HepG2 (cell line): Measurements from ENCODE around the gene WDR83. TPM values are rescaled to one million over a fixed set of nuclear protein-coding genes. Genes with fewer than 3 reads are reported as not detected.

ENCODE experiments used
- CENPX ChIP-seq: sonication (generic); formaldehyde crosslinking; IDR thresholded peaks from 2 replicates; pipeline ENCODE4 v1.9.0; 2021; ENCODE audit warnings: mild to moderate bottlenecking, missing genetic modification reagents, moderate library complexity
- KLF12 ChIP-seq: sonication (generic); formaldehyde crosslinking; IDR thresholded peaks from 2 replicates; pipeline ENCODE4 v1.4.0; 2020; ENCODE audit warnings: missing genetic modification reagents, borderline replicate concordance
- PITX1 ChIP-seq: sonication (generic); formaldehyde crosslinking; IDR thresholded peaks from 2 replicates; pipeline ENCODE4 v1.5.1; 2020; ENCODE audit warnings: mild to moderate bottlenecking, missing genetic modification reagents
- SIN3A ChIP-seq: IDR thresholded peaks from 2 replicates; pipeline ENCODE4 v1.6.1; 2011; ENCODE audit warnings: low read depth, mild to moderate bottlenecking, control low read depth, low read length, borderline replicate concordance
- SP1 ChIP-seq, 2 experiments: fragments of 450-650 bp in 1 of 2; sonication (generic) in 1 of 2; formaldehyde crosslinking in 1 of 2; IDR thresholded peaks; 2 replicates each; pipeline versions ENCODE4 v1.4.0 to v1.6.1; 2016 to 2020; ENCODE audit warnings: missing genetic modification reagents in 1 of 2
- TBX3 ChIP-seq: fragments of 450-650 bp; IDR thresholded peaks from 2 replicates; pipeline ENCODE4 v1.6.1; 2017; ENCODE audit warnings: antibody characterized with exemption, mild to moderate bottlenecking, inconsistent platforms, borderline replicate concordance
- THAP11 ChIP-seq: IDR thresholded peaks from 2 replicates; pipeline ENCODE4 v1.6.1; 2016; ENCODE audit warnings: missing biosample characterization, missing genetic modification reagents
- ZBTB7A ChIP-seq: sonication (generic); formaldehyde crosslinking; IDR thresholded peaks from 2 replicates; pipeline ENCODE4 v1.8.0; 2022; ENCODE audit warnings: mild to moderate bottlenecking, missing genetic modification reagents
- ZNF30 ChIP-seq: sonication (generic); formaldehyde crosslinking; IDR thresholded peaks from 2 replicates; pipeline ENCODE4 v1.5.0; 2020; ENCODE audit warnings: mild to moderate bottlenecking, missing genetic modification reagents
- ZNF629 ChIP-seq: sonication (generic); formaldehyde crosslinking; conservative IDR thresholded peaks from 2 replicates; pipeline ENCODE4 v1.5.0; 2020; ENCODE audit warnings: missing genetic modification reagents
- ZZZ3 ChIP-seq: sonication (generic); formaldehyde crosslinking; IDR thresholded peaks from 2 replicates; pipeline ENCODE4 v1.4.0; 2020; ENCODE audit warnings: missing genetic modification reagents, mild to moderate bottlenecking, borderline replicate concordance
- polyA plus RNA-seq, 8 experiments: library from polyadenylated mRNA; depleted of rRNA in 3 of 8; stranded (reverse) in 7 of 8; unstranded in 1 of 8; fragments of >200 nt; fragmentation: Illumina TruSeq in 4 of 8; extraction: Trizol in 4 of 8; gene quantifications; 2 replicates each; pipeline versions ENCODE4 v1.2.1 to v1.2.3, GENCODE V29; 2011 to 2016; ENCODE audit warnings: low read depth in 4 of 8, missing spikeins in 1 of 8, mixed read lengths in 1 of 8; ENCODE audit not compliant: insufficient read depth in 1 of 8
- total RNA-seq, 5 experiments: library from RNA; depleted of rRNA; stranded (reverse); fragments of >200 nt; fragmentation: Illumina TruSeq; extraction: Trizol; gene quantifications; 2 replicates each; pipeline ENCODE4 v1.2.3, GENCODE V29; 2016; ENCODE audit warnings: low read depth in 1 of 5
- TF ChIP-seq, protein P1 (sequence below): sonication (generic); formaldehyde crosslinking; IDR thresholded peaks from 2 replicates; pipeline ENCODE4 v1.8.0; 2022; ENCODE audit warnings: missing genetic modification reagents, mild to moderate bottlenecking, inconsistent platforms, borderline replicate concordance
- TF ChIP-seq, protein P2 (sequence below): sonication (generic); formaldehyde crosslinking; IDR thresholded peaks from 2 replicates; pipeline ENCODE4 v1.9.0; 2021; ENCODE audit warnings: missing genetic modification reagents, borderline replicate concordance
- TF ChIP-seq, protein P3 (sequence below): sonication (generic); formaldehyde crosslinking; IDR thresholded peaks from one replicate; pipeline ENCODE4 v1.5.1; 2020; ENCODE audit warnings: mild to moderate bottlenecking, missing genetic modification reagents; ENCODE audit errors: not compliant biosample characterization
- TF ChIP-seq, protein P4 (sequence below): sonication (generic); formaldehyde crosslinking; IDR thresholded peaks from 2 replicates; pipeline ENCODE4 v1.4.0; 2020; ENCODE audit warnings: mild to moderate bottlenecking, missing genetic modification reagents

The WDR83 gene
- total and polyA plus RNA-seq, 2 of the 13 experiments (the other 11 are each of a cell fraction or from before 2014, with no cell fraction given), result 4.5 to 10.7 TPM

DNA sequence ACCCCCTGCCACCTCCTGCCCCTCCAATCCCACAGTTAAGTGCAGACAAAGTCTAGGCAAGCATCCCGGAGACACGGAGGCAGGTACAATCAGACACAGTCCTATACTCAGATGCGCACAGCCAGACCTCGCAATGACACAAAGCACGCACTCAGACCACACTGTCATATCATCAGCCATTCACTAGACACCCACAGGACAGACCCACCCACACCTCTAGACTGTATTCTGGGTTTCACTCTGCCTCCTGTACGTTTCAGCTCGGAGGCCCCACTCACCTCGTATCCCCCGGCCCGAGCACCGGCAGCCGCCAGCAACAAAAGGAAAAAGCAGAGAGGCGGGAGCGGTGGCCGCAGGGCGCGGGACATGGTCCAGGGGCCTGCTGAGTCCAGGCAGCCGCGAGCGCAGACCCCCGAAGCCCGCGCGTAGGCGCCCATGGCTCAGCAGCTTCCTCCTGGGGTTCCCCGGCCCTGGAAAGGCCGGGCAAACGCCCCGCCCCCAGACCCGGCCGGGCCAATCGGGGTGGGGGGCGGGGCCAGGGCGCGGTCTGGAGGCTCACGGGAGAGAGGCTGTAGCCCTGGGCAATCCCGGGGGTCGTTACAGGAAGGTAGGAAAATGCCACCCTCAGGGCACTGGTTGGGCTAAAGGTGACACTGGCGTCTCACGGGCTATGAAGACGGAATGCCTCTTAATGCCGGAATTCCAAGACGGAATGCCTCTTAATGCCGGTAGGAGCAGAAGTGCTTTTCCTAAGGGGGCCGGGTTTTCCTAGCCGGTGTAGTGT, at the start of gene WDR83, which contains the start of gene MAN2B1 (continued):
- TF ChIP-seq ZNF629 (CRISPR knock-in tag) (no peak), ZNF30 (CRISPR knock-in tag) (no peak), THAP11 (peak; percentile 44), KLF12 (CRISPR knock-in tag) (0 out of 2 replicates have a peak, but pooled peaks have one; percentile 70), SP1 (IDR thresholded peaks at IDR 0.05) (no peak), SP1 (CRISPR knock-in tag; IDR thresholded peaks at IDR 0.05) (peak; percentile 73), TBX3 (no peak), SIN3A (peak; percentile 80; the same call in 1 of the 2 replicates), PITX1 (CRISPR knock-in tag) (no peak), CENPX (CRISPR knock-in tag) (no peak), ZBTB7A (CRISPR knock-in tag) (peak; percentile 26; the same call in 1 of the 2 replicates), ZZZ3 (no peak)
- TF ChIP-seq, protein P1, sequence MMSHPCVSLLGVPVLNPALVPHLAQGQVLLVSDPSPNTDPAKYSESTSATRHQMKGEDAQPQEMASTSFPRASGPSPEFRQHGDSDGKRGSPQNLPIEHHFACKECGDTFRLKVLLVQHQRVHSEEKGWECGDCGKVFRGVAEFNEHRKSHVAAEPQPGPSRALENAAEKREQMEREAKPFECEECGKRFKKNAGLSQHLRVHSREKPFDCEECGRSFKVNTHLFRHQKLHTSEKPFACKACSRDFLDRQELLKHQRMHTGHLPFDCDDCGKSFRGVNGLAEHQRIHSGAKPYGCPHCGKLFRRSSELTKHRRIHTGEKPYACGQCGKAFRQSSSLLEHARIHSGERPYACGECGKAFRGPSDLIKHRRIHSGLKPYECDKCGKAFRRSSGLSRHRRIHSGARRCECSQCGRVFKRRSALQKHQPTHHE (CRISPR knock-in tag), result 0 out of 2 replicates have a peak, but pooled peaks have one; percentile 39
- TF ChIP-seq, protein P2, sequence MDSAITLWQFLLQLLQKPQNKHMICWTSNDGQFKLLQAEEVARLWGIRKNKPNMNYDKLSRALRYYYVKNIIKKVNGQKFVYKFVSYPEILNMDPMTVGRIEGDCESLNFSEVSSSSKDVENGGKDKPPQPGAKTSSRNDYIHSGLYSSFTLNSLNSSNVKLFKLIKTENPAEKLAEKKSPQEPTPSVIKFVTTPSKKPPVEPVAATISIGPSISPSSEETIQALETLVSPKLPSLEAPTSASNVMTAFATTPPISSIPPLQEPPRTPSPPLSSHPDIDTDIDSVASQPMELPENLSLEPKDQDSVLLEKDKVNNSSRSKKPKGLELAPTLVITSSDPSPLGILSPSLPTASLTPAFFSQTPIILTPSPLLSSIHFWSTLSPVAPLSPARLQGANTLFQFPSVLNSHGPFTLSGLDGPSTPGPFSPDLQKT (CRISPR knock-in tag), result no peak
- TF ChIP-seq, protein P3, sequence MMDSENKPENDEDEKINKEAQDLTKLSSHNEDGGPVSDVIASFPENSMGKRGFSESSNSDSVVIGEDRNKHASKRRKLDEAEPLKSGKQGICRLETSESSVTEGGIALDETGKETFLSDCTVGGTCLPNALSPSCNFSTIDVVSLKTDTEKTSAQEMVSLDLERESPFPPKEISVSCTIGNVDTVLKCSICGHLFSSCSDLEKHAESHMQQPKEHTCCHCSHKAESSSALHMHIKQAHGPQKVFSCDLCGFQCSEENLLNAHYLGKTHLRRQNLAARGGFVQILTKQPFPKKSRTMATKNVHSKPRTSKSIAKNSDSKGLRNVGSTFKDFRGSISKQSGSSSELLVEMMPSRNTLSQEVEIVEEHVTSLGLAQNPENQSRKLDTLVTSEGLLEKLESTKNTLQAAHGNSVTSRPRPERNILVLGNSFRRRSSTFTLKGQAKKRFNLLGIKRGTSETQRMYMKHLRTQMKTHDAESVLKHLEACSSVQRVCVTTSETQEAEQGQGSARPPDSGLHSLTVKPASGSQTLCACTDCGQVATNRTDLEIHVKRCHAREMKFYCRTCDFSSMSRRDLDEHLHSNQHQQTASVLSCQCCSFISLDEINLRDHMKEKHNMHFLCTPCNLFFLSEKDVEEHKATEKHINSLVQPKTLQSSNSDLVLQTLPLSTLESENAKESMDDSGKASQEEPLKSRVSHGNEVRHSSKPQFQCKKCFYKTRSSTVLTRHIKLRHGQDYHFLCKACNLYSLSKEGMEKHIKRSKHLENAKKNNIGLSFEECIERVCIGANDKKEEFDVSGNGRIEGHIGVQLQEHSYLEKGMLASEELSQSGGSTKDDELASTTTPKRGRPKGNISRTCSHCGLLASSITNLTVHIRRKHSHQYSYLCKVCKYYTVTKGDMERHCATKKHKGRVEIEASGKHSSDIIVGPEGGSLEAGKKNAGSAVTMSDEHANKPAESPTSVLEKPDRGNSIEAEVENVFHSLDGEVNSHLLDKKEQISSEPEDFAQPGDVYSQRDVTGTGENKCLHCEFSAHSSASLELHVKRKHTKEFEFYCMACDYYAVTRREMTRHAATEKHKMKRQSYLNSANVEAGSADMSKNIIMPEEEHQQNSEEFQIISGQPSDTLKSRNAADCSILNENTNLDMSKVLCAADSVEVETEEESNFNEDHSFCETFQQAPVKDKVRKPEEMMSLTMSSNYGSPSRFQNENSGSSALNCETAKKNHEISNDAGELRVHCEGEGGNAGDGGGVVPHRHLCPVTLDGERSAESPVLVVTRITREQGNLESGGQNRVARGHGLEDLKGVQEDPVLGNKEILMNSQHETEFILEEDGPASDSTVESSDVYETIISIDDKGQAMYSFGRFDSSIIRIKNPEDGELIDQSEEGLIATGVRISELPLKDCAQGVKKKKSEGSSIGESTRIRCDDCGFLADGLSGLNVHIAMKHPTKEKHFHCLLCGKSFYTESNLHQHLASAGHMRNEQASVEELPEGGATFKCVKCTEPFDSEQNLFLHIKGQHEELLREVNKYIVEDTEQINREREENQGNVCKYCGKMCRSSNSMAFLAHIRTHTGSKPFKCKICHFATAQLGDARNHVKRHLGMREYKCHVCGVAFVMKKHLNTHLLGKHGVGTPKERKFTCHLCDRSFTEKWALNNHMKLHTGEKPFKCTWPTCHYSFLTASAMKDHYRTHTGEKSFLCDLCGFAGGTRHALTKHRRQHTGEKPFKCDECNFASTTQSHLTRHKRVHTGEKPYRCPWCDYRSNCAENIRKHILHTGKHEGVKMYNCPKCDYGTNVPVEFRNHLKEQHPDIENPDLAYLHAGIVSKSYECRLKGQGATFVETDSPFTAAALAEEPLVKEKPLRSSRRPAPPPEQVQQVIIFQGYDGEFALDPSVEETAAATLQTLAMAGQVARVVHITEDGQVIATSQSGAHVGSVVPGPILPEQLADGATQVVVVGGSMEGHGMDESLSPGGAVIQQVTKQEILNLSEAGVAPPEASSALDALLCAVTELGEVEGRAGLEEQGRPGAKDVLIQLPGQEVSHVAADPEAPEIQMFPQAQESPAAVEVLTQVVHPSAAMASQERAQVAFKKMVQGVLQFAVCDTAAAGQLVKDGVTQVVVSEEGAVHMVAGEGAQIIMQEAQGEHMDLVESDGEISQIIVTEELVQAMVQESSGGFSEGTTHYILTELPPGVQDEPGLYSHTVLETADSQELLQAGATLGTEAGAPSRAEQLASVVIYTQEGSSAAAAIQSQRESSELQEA (CRISPR knock-in tag), result peak; percentile 25
- TF ChIP-seq, protein P4, sequence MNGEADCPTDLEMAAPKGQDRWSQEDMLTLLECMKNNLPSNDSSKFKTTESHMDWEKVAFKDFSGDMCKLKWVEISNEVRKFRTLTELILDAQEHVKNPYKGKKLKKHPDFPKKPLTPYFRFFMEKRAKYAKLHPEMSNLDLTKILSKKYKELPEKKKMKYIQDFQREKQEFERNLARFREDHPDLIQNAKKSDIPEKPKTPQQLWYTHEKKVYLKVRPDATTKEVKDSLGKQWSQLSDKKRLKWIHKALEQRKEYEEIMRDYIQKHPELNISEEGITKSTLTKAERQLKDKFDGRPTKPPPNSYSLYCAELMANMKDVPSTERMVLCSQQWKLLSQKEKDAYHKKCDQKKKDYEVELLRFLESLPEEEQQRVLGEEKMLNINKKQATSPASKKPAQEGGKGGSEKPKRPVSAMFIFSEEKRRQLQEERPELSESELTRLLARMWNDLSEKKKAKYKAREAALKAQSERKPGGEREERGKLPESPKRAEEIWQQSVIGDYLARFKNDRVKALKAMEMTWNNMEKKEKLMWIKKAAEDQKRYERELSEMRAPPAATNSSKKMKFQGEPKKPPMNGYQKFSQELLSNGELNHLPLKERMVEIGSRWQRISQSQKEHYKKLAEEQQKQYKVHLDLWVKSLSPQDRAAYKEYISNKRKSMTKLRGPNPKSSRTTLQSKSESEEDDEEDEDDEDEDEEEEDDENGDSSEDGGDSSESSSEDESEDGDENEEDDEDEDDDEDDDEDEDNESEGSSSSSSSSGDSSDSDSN (CRISPR knock-in tag), result peak; percentile 14; the same call in 1 of the 2 replicates
